H9 (cell line): ENCODE data around the gene KBTBD8. TPM values are rescaled to one million over a fixed set of nuclear protein-coding genes. Genes with fewer than 3 reads are reported as not detected.

Experiments
- DNase-seq: peaks from one replicate; pipeline ENCODE4 v3.0.0-alpha.2; 2017
- H2AFZ ChIP-seq: one replicate; pipeline ENCODE4 v1.6.1; 2013; ENCODE audit warnings: mild to moderate bottlenecking, low read length, control low read depth, moderate library complexity
- H2AK5ac ChIP-seq: 2 replicates; pipeline ENCODE4 v1.6.1; 2013; ENCODE audit warnings: low read length, control low read depth, mixed read lengths; ENCODE audit not compliant: insufficient read length
- H2BK120ac ChIP-seq: one replicate; pipeline ENCODE4 v1.6.1; 2013; ENCODE audit warnings: low read depth, mild to moderate bottlenecking, low read length, control low read depth, inconsistent platforms; ENCODE audit not compliant: poor library complexity, severe bottlenecking
- H2BK12ac ChIP-seq: 2 replicates; pipeline ENCODE4 v1.6.1; 2013; ENCODE audit warnings: low read length, control low read depth, mixed read lengths, low read depth; ENCODE audit not compliant: insufficient read length
- H2BK15ac ChIP-seq: 2 replicates; pipeline ENCODE4 v1.6.1; 2013; ENCODE audit warnings: low read depth, low read length, control low read depth
- H2BK20ac ChIP-seq: one replicate; pipeline ENCODE4 v1.6.1; 2013; ENCODE audit warnings: low read depth, mild to moderate bottlenecking, low read length, control low read depth, inconsistent platforms; ENCODE audit not compliant: poor library complexity, severe bottlenecking
- H2BK5ac ChIP-seq: 2 replicates; pipeline ENCODE4 v1.6.1; 2013; ENCODE audit warnings: low read length, control low read depth, mixed read lengths; ENCODE audit not compliant: insufficient read length
- H3K14ac ChIP-seq: 2 replicates; pipeline ENCODE4 v1.6.1; 2013; ENCODE audit warnings: low read length, control low read depth; ENCODE audit not compliant: insufficient read depth
- H3K18ac ChIP-seq: 2 replicates; pipeline ENCODE4 v1.6.1; 2013; ENCODE audit warnings: low read depth, mild to moderate bottlenecking, mixed read lengths, low read length, control low read depth; ENCODE audit not compliant: insufficient read length
- H3K23ac ChIP-seq: 2 replicates; pipeline ENCODE4 v1.6.1; 2013; ENCODE audit warnings: low read length, control low read depth, mixed read lengths, low read depth; ENCODE audit not compliant: insufficient read length
- H3K23me2 ChIP-seq: 2 replicates; pipeline ENCODE4 v1.6.1; 2013; ENCODE audit warnings: low read depth, mild to moderate bottlenecking, mixed read lengths, low read length, control low read depth; ENCODE audit not compliant: insufficient read length, poor library complexity, severe bottlenecking
- H3K27ac ChIP-seq: 2 replicates; pipeline ENCODE4 v1.5.1; 2013; ENCODE audit warnings: low read length, control low read depth, mixed read lengths, low read depth; ENCODE audit not compliant: insufficient read length
- H3K27me3 ChIP-seq: 2 replicates; pipeline ENCODE4 v1.6.1; 2013; ENCODE audit warnings: low read length, control low read depth, inconsistent platforms; ENCODE audit not compliant: insufficient read depth
- H3K4ac ChIP-seq: 2 replicates; pipeline ENCODE4 v1.6.1; 2013; ENCODE audit warnings: low read depth, mild to moderate bottlenecking, control low read depth, inconsistent platforms, low read length, moderate library complexity
- H3K4me1 ChIP-seq: 2 replicates; pipeline ENCODE4 v1.6.1; 2013; ENCODE audit warnings: low read length, control low read depth, inconsistent platforms; ENCODE audit not compliant: insufficient read depth
- H3K4me2 ChIP-seq: 2 replicates; pipeline ENCODE4 v1.6.1; 2013; ENCODE audit warnings: low read length, control low read depth, mixed read lengths; ENCODE audit not compliant: insufficient read length, insufficient read depth
- H3K56ac ChIP-seq: 2 replicates; pipeline ENCODE4 v1.6.1; 2013; ENCODE audit warnings: low read depth, mild to moderate bottlenecking, mixed read lengths, low read length, control low read depth; ENCODE audit not compliant: insufficient read length
- H3K79me1 ChIP-seq: 2 replicates; pipeline ENCODE4 v1.6.1; 2013; ENCODE audit warnings: low read depth, mild to moderate bottlenecking, moderate library complexity, low read length, control low read depth, inconsistent platforms; ENCODE audit not compliant: insufficient read depth, poor library complexity, severe bottlenecking
- H3K79me2 ChIP-seq: 2 replicates; pipeline ENCODE4 v1.6.1; 2013; ENCODE audit warnings: low read length, control low read depth, inconsistent platforms; ENCODE audit not compliant: insufficient read depth
- H3K9ac ChIP-seq: 2 replicates; pipeline ENCODE4 v1.6.1; 2013; ENCODE audit warnings: low read length, control low read depth, mixed read lengths; ENCODE audit not compliant: insufficient read length; ENCODE audit errors: extremely low read depth
- H3K9me3 ChIP-seq: one replicate; pipeline ENCODE4 v1.6.1; 2013; ENCODE audit warnings: low read depth, low read length, inconsistent platforms; ENCODE audit not compliant: control insufficient read depth
- H3T11ph ChIP-seq: one replicate; pipeline ENCODE4 v1.6.1; 2013; ENCODE audit warnings: mild to moderate bottlenecking, low read length, control low read depth, inconsistent platforms
- H4K20me1 ChIP-seq: one replicate; pipeline ENCODE4 v1.6.1; 2013; ENCODE audit not compliant: control insufficient read depth, insufficient read length, insufficient read depth
- H4K5ac ChIP-seq: 2 replicates; pipeline ENCODE4 v1.6.1; 2013; ENCODE audit warnings: low read depth, mild to moderate bottlenecking, mixed read lengths, low read length, control low read depth; ENCODE audit not compliant: insufficient read length
- H4K8ac ChIP-seq: replicated peaks from 2 replicates; pipeline ENCODE4 v1.6.1; 2013; ENCODE audit warnings: low read length, control low read depth, mixed read lengths, low read depth; ENCODE audit not compliant: insufficient read length
- H4K91ac ChIP-seq: 2 replicates; pipeline ENCODE4 v1.6.1; 2013; ENCODE audit warnings: low read depth, mild to moderate bottlenecking, moderate library complexity, mixed read lengths, low read length, control low read depth; ENCODE audit not compliant: insufficient read length
- H3K27ac Mint-ChIP-seq, 3 experiments: 2 replicates in 2 of 3; 3 replicates in 1 of 3; pipeline ENCODE4 v1.8.0; 2020 to 2021; ENCODE audit warnings: mixed read lengths in 3 of 3, mild to moderate bottlenecking in 1 of 3, moderate library complexity in 1 of 3
- H3K27me3 Mint-ChIP-seq: 2 replicates; pipeline ENCODE4 v1.8.0; 2021; ENCODE audit warnings: low read depth, mild to moderate bottlenecking, moderate library complexity, mixed read lengths
- H3K36me3 Mint-ChIP-seq, 3 experiments: 2 replicates in 2 of 3; 3 replicates in 1 of 3; pipeline ENCODE4 v1.8.0; 2020 to 2021; ENCODE audit warnings: low read depth in 3 of 3, mixed read lengths in 3 of 3; ENCODE audit not compliant: insufficient read depth in 1 of 3
- H3K4me1 Mint-ChIP-seq, 2 experiments: 2 replicates each; pipeline ENCODE4 v1.8.0; 2020; ENCODE audit warnings: mixed read lengths in 2 of 2
- H3K4me3 Mint-ChIP-seq, 2 experiments: 2 replicates in 1 of 2; 3 replicates in 1 of 2; pipeline ENCODE4 v1.8.0; 2020 to 2021; ENCODE audit warnings: mild to moderate bottlenecking in 2 of 2, mixed read lengths in 2 of 2, moderate library complexity in 1 of 2
- H3K9me3 Mint-ChIP-seq, 2 experiments: 2 replicates in 1 of 2; 3 replicates in 1 of 2; pipeline ENCODE4 v1.8.0; 2020; ENCODE audit warnings: mild to moderate bottlenecking in 2 of 2, mixed read lengths in 2 of 2, moderate library complexity in 1 of 2
- WGBS: extraction: QIAGEN DNeasy Blood & Tissue Kit; methylation state at CpG from one replicate; pipeline ENCODE4 v1.1.7; 2013; ENCODE audit warnings: missing lambda C conversion rate, low lambda C conversion rate, mixed read lengths; ENCODE audit not compliant: insufficient read length; ENCODE audit errors: extremely low coverage; 5-methylcytosine and 5-hydroxymethylcytosine counted together
- total RNA-seq: library from RNA; stranded (reverse); gene quantifications from 2 replicates; pipeline ENCODE4 v1.2.1, GENCODE V29; 2021
- TF ChIP-seq, protein P1 (sequence below): fragments of 200-600 bp; sonication (generic); conservative IDR thresholded peaks from 3 replicates; pipeline ENCODE4 v1.8.0; 2021; ENCODE audit warnings: antibody characterized with exemption, mild to moderate bottlenecking

Gene KBTBD8
- total RNA-seq, 1 experiment from 2014 or later, result 16.7 TPM

- H3K23ac ChIP-seq, result no peak overlapping the region
- no peak overlapping the region for H3K14ac ChIP-seq
- no peak overlapping the region for H3T11ph ChIP-seq
- peaks cover 10% of the 10 kb centered on the region for H3K4me1 ChIP-seq
- H3K36me3 Mint-ChIP-seq, result peaks cover 0 to 16% (median 0%) of the 10 kb centered on the region in 3 experiments; a peak in 5 of 7 replicates
- TF ChIP-seq, protein P1, sequence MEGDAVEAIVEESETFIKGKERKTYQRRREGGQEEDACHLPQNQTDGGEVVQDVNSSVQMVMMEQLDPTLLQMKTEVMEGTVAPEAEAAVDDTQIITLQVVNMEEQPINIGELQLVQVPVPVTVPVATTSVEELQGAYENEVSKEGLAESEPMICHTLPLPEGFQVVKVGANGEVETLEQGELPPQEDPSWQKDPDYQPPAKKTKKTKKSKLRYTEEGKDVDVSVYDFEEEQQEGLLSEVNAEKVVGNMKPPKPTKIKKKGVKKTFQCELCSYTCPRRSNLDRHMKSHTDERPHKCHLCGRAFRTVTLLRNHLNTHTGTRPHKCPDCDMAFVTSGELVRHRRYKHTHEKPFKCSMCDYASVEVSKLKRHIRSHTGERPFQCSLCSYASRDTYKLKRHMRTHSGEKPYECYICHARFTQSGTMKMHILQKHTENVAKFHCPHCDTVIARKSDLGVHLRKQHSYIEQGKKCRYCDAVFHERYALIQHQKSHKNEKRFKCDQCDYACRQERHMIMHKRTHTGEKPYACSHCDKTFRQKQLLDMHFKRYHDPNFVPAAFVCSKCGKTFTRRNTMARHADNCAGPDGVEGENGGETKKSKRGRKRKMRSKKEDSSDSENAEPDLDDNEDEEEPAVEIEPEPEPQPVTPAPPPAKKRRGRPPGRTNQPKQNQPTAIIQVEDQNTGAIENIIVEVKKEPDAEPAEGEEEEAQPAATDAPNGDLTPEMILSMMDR, result no peak
- no peak for DNase-seq
- H3K4me3 Mint-ChIP-seq, result no peak overlapping the region
- no peak overlapping the region for H2BK120ac ChIP-seq
- no peaks in the 10 kb centered on the region for H3K27me3 ChIP-seq
- H4K5ac ChIP-seq, result no peak overlapping the region
- H3K23me2 ChIP-seq, result peaks cover 9% of the 10 kb centered on the region
- no peak overlapping the region for H3K56ac ChIP-seq
- H4K20me1 ChIP-seq, result no peaks in the 10 kb centered on the region
- peaks cover 3% of the 10 kb centered on the region; the same call in 1 of the 2 replicates for H3K79me2 ChIP-seq
- no peak overlapping the region for H2BK12ac ChIP-seq
- no peaks in the 10 kb centered on the region for H3K9me3 ChIP-seq
- no peak overlapping the region for H3K4ac ChIP-seq
- H2AK5ac ChIP-seq, result no peak overlapping the region
- no peak overlapping the region for H3K18ac ChIP-seq
- no peaks in the 10 kb centered on the region for H3K9me3 Mint-ChIP-seq
- no peak overlapping the region for H3K4me2 ChIP-seq
- peaks cover 23 to 24% of the 10 kb centered on the region in 2 experiments for H3K4me1 Mint-ChIP-seq
- H4K8ac ChIP-seq, result no peak overlapping the region
- H2BK5ac ChIP-seq, result no peak overlapping the region
- WGBS, result no CpG with 5 or more reads among the region's 8 CpGs
- H4K91ac ChIP-seq, result no peak overlapping the region
- H3K27ac ChIP-seq, result no peak overlapping the region
- H2AFZ ChIP-seq, result no peak overlapping the region
- peak overlapping the region in 1 of 3 experiments; percentile 21; a peak in 1 of 7 replicates for H3K27ac Mint-ChIP-seq
- no peak overlapping the region for H3K9ac ChIP-seq
- no peak overlapping the region for H2BK20ac ChIP-seq
- H2BK15ac ChIP-seq, result no peak overlapping the region
- peaks cover 8% of the 10 kb centered on the region for H3K79me1 ChIP-seq
- peaks cover 4% of the 10 kb centered on the region; the same call in 1 of the 2 replicates for H3K27me3 Mint-ChIP-seq
Observed at GRCh38 chr3:67001086-67001861, 3.2 kb downstream of the KBTBD8 start.
